IMR-90 (cell line): ENCODE measurements around the gene GCLC.

Experiments used
- BHLHE40 ChIP-seq: fragments of 150-350 bp; IDR thresholded peaks from 2 replicates; pipeline ENCODE4 v1.6.1; 2016; ENCODE audit warnings: mild to moderate bottlenecking, low read depth, low read length
- CEBPB ChIP-seq: IDR thresholded peaks from 2 replicates; pipeline ENCODE4 v1.6.1; 2012; ENCODE audit warnings: low read depth, low read length, improper control_type of control experiment
- FOS ChIP-seq: fragments of 150-350 bp; IDR thresholded peaks from 2 replicates; pipeline ENCODE4 v1.6.1; 2016; ENCODE audit warnings: low read depth, low read length
- MAFK ChIP-seq: IDR thresholded peaks from 2 replicates; pipeline ENCODE4 v1.6.1; 2012; ENCODE audit warnings: low read depth, low read length, improper control_type of control experiment
- MXI1 ChIP-seq: IDR thresholded peaks from 2 replicates; pipeline ENCODE4 v1.6.1; 2012; ENCODE audit warnings: low read depth, mild to moderate bottlenecking, low read length, moderate library complexity, borderline replicate concordance
- NFE2L2 ChIP-seq: fragments of 150-350 bp; IDR thresholded peaks from 2 replicates; pipeline ENCODE4 v1.6.1; 2016; ENCODE audit warnings: low read depth, mild to moderate bottlenecking, low read length
- POLR2A ChIP-seq: IDR thresholded peaks from 2 replicates; pipeline ENCODE4 v1.6.1; 2012; ENCODE audit warnings: mild to moderate bottlenecking, low read depth, low read length
- RAD21 ChIP-seq: IDR thresholded peaks from 2 replicates; pipeline ENCODE4 v1.6.1; 2012; ENCODE audit warnings: low read length, improper control_type of control experiment
- RCOR1 ChIP-seq: IDR thresholded peaks from 2 replicates; pipeline ENCODE4 v1.6.1; 2012; ENCODE audit warnings: mild to moderate bottlenecking, low read length, improper control_type of control experiment; ENCODE audit not compliant: insufficient replicate concordance
- RFX5 ChIP-seq: IDR thresholded peaks from 2 replicates; pipeline ENCODE4 v1.8.0; 2012; ENCODE audit warnings: low read depth, mild to moderate bottlenecking, low read length, moderate library complexity
- SMC3 ChIP-seq: fragments of 150-350 bp; IDR thresholded peaks from 2 replicates; pipeline ENCODE4 v1.6.1; 2016; ENCODE audit warnings: low read depth, mild to moderate bottlenecking, antibody characterized with exemption, low read length, moderate library complexity
- USF2 ChIP-seq: fragments of 150-350 bp; IDR thresholded peaks from 2 replicates; pipeline ENCODE4 v1.6.1; 2017; ENCODE audit warnings: mild to moderate bottlenecking, antibody characterized with exemption, low read length, low read depth
- TF ChIP-seq, protein P1 (sequence below): conservative IDR thresholded peaks from 2 replicates; pipeline ENCODE4 v1.5.1; 2012; ENCODE audit warnings: mild to moderate bottlenecking, low read depth, low read length, improper control_type of control experiment
- TF ChIP-seq, protein P2 (sequence below): fragments of 150-350 bp; IDR thresholded peaks from 2 replicates; pipeline ENCODE4 v1.6.1; 2016; ENCODE audit warnings: low read depth, mild to moderate bottlenecking, low read length, moderate library complexity, borderline replicate concordance

DNA sequence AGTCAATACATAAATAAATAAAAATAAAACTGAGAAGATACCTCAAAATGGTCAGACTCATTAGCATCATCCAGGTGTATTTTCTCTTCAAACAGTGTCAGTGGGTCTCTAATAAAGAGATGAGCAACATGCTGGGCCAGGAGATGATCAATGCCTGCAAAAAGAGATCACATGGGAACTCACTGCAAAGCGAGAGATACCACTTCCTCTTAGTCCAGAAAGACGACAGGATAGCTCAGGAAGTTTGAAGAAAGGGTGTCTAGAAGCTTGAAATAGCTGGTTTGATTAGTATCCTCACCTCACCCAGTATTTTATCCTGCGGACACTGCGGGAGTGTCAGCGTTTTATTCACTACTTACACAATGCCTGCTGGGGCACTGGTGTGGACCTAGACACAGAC lies 38.0 kb downstream of the GCLC start:
- TF ChIP-seq FOS (no peak), POLR2A (no peak), RAD21 (no peak), MAFK (no peak), SMC3 (no peak), RFX5 (no peak), BHLHE40 (no peak), USF2 (no peak), MXI1 (no peak), RCOR1 (no peak), CEBPB (no peak), NFE2L2 (no peak)
- TF ChIP-seq, protein P1, sequence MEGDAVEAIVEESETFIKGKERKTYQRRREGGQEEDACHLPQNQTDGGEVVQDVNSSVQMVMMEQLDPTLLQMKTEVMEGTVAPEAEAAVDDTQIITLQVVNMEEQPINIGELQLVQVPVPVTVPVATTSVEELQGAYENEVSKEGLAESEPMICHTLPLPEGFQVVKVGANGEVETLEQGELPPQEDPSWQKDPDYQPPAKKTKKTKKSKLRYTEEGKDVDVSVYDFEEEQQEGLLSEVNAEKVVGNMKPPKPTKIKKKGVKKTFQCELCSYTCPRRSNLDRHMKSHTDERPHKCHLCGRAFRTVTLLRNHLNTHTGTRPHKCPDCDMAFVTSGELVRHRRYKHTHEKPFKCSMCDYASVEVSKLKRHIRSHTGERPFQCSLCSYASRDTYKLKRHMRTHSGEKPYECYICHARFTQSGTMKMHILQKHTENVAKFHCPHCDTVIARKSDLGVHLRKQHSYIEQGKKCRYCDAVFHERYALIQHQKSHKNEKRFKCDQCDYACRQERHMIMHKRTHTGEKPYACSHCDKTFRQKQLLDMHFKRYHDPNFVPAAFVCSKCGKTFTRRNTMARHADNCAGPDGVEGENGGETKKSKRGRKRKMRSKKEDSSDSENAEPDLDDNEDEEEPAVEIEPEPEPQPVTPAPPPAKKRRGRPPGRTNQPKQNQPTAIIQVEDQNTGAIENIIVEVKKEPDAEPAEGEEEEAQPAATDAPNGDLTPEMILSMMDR: no peak
- TF ChIP-seq, protein P2, sequence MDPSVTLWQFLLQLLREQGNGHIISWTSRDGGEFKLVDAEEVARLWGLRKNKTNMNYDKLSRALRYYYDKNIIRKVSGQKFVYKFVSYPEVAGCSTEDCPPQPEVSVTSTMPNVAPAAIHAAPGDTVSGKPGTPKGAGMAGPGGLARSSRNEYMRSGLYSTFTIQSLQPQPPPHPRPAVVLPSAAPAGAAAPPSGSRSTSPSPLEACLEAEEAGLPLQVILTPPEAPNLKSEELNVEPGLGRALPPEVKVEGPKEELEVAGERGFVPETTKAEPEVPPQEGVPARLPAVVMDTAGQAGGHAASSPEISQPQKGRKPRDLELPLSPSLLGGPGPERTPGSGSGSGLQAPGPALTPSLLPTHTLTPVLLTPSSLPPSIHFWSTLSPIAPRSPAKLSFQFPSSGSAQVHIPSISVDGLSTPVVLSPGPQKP: no peak
